Tibial artery (tissue), 4 donors: Measurements from ENCODE around the gene UBAP2L.
"Not testable (repeated sequence)": the region's sequence is repeated elsewhere in the genome, so short reads cannot be mapped to it uniquely, and the experiment has no call there.

Experiments
- DNase-seq, 2 donors: peaks; one replicate each; pipeline ENCODE4 v3.0.0-alpha.2; 2019
- H3K27ac ChIP-seq, 2 donors: fragments of 200-600 bp; sonication (generic) in 1 of 2; 1 replicate in 1 of 2; 2 replicates in 1 of 2; pipeline ENCODE4 v1.5.1; 2018 to 2019; ENCODE audit warnings: mild to moderate bottlenecking in 1 of 2
- H3K27me3 ChIP-seq, 2 donors: fragments of 200-600 bp; sonication (generic) in 1 of 2; one replicate each; pipeline versions ENCODE4 v1.5.1 to v1.6.0; 2016 to 2019
- H3K36me3 ChIP-seq, 3 donors: fragments of 200-600 bp; sonication (generic) in 2 of 3; one replicate each; pipeline ENCODE4 v1.5.1; 2016 to 2019; ENCODE audit warnings: mild to moderate bottlenecking in 2 of 3
- H3K4me1 ChIP-seq, 4 donors: fragments of 200-600 bp; sonication (generic) in 2 of 4; 1 replicate in 3 of 4; 2 replicates in 1 of 4; pipeline ENCODE4 v1.5.1; 2016 to 2019
- H3K4me3 ChIP-seq, 2 donors: fragments of 200-600 bp; sonication (generic) in 1 of 2; 1 replicate in 1 of 2; 2 replicates in 1 of 2; pipeline ENCODE4 v1.5.1; 2018 to 2019; ENCODE audit warnings: mild to moderate bottlenecking in 2 of 2
- H3K9me3 ChIP-seq, 3 donors: fragments of 200-600 bp; sonication (generic) in 1 of 3; one replicate each; pipeline ENCODE4 v1.5.1; 2016 to 2019
- intact Hi-C: fragments of 100-400 bp; cut with DNase I; formaldehyde crosslinking; loops from one replicate; pipeline ENCODE4 v1.15.0; 2023; ENCODE audit warnings: low total_unique reads
- TF ChIP-seq, protein P1 (sequence below), 2 experiments: fragments of 200-600 bp in 1 of 2; fragments of 450-650 bp in 1 of 2; IDR thresholded peaks; one replicate each; pipeline ENCODE4 v1.5.1; 2017 to 2019; ENCODE audit warnings: antibody characterized with exemption in 2 of 2, mild to moderate bottlenecking in 1 of 2, moderate library complexity in 1 of 2

UBAP2L gene

DNA sequence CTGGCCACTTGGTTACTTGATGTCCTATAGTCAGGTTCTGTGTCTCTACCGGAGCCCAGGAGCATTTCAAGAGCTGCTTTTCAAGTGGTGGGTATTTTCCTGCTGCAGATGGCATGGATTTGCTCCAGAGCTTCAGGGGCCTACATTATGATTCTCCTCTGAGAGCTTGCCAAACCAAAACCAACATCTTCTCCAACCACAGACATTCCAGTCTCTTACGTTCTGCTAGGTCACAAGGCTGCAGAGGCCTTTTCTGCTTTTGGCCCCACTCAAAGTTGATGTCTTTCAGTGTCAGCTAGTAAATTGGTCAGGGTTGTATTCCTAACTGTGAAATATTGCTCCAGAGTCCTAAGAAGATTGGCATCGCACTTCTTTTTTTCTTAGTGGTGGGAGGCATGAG, 85.4 kb downstream of the UBAP2L start:
- Histone ChIP-seq H3K4me3 (no peak overlapping the region), H3K27me3 (no peaks in the 10 kb centered on the region)
- TF ChIP-seq, protein P1, sequence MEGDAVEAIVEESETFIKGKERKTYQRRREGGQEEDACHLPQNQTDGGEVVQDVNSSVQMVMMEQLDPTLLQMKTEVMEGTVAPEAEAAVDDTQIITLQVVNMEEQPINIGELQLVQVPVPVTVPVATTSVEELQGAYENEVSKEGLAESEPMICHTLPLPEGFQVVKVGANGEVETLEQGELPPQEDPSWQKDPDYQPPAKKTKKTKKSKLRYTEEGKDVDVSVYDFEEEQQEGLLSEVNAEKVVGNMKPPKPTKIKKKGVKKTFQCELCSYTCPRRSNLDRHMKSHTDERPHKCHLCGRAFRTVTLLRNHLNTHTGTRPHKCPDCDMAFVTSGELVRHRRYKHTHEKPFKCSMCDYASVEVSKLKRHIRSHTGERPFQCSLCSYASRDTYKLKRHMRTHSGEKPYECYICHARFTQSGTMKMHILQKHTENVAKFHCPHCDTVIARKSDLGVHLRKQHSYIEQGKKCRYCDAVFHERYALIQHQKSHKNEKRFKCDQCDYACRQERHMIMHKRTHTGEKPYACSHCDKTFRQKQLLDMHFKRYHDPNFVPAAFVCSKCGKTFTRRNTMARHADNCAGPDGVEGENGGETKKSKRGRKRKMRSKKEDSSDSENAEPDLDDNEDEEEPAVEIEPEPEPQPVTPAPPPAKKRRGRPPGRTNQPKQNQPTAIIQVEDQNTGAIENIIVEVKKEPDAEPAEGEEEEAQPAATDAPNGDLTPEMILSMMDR (IDR thresholded peaks at IDR 0.05), result no peak

DNA sequence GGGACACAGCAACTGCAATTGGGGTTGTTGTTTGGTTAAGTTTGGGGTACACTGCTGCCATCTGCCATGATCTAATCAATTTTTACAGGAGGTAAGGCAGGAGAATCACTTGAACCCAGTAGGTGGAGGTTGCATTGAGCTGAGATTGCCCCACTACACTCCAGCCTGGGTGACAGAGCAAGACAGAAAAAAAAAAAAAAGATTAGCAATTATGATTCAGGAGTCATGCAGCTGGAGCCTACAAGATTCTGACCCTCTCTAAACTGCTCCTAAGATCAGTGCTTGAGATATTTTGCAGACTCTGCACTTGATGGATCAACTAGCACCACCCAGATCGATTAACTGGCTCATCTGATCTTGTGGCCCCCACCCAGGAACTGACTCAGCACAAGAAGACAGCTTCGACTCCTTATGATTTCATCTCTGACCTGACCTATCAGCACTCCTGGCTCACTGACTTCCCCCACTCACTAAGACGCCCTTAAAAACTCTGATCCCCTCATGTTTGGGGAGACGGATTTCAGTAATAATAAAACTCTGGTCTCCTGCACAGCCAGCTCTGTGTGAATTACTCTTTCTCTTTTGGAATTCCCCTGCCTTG, 87.0 kb downstream of the UBAP2L start:
- intact Hi-C loops, H3K4me3 ChIP-seq, DNase-seq, H3K27ac ChIP-seq, H3K36me3 ChIP-seq, H3K4me1 ChIP-seq, H3K27me3 ChIP-seq, H3K9me3 ChIP-seq: not testable (repeated sequence)

More for the DNA sequence above, 85.4 kb downstream of the UBAP2L start:
- H3K9me3 ChIP-seq, result no peaks in the 10 kb centered on the region
- DNase-seq, result no peak
- intact Hi-C loops, result no loop called here
- no peaks in the 10 kb centered on the region for H3K36me3 ChIP-seq
- H3K27ac ChIP-seq, result no peak overlapping the region
- H3K4me1 ChIP-seq, result no peaks in the 10 kb centered on the region

DNA sequence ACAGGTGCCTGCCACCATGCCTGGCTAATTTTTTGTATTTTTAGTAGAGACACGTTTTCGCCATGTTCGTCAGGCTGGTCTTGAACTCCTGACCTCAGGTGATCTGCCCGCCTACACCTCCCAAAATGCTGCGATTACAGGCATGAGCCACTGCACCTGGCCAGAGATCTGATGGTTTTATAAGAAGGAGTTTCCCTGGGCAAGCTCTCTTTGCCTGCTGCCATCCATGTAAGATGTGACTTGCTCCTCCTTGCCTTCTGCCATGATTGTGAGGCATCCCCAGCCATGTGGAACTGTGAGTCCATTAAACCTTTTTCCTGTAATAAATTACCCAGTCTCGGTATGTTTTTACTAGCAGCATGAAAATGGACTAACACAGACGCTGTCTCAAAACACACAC, 88.4 kb downstream of the UBAP2L start:
- H3K27ac ChIP-seq, H3K9me3 ChIP-seq, intact Hi-C loops: not testable (repeated sequence)

GRCh38 chr1:154312229-154313065, 91.7 kb downstream of the UBAP2L start:
- H3K27ac ChIP-seq, H3K9me3 ChIP-seq, H3K27me3 ChIP-seq, H3K4me1 ChIP-seq, intact Hi-C loops, DNase-seq, H3K4me3 ChIP-seq, H3K36me3 ChIP-seq: not testable (repeated sequence)

More for the DNA sequence above, 88.4 kb downstream of the UBAP2L start:
- not testable (repeated sequence) for DNase-seq, H3K4me3 ChIP-seq, H3K36me3 ChIP-seq, H3K4me1 ChIP-seq, H3K27me3 ChIP-seq

- intact Hi-C loops, result no loop called here
- H3K9me3 ChIP-seq, result no peaks in the 10 kb centered on the region
- TF ChIP-seq, protein P1 (IDR thresholded peaks at IDR 0.05), result no peak
- no peaks in the 10 kb centered on the region for H3K36me3 ChIP-seq
- H3K4me1 ChIP-seq, result no peaks in the 10 kb centered on the region
- H3K4me3 ChIP-seq, result no peak overlapping the region
- peaks cover 0 to 2% of the 10 kb centered on the region in 2 donors for H3K27me3 ChIP-seq
- no peak overlapping the region for H3K27ac ChIP-seq
- no peak for DNase-seq
Measured at GRCh38 chr1:154313066-154313356, 92.3 kb downstream of the UBAP2L start.

DNA sequence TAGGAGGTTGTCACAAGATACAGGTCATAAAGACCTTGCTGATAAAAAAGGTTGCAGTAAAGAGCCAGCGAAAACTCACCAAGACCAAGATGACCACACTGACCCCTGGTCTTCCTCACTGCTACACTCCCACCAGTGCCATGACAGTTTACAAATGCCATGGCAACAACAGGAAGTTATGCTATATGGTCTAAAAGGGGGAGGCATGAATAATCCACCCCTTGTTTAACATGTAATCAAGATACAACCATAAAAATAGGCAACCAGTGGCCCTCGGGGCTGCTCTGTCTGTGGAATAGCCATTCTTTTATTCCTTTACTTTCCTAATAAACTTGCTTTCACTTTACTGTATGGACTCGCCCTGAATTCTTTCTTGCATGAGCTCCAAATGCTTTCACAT, 93.5 kb downstream of the UBAP2L start:
- H3K36me3 ChIP-seq, DNase-seq, H3K9me3 ChIP-seq, H3K4me1 ChIP-seq, H3K27ac ChIP-seq, H3K27me3 ChIP-seq, intact Hi-C loops, H3K4me3 ChIP-seq: not testable (repeated sequence)

DNA sequence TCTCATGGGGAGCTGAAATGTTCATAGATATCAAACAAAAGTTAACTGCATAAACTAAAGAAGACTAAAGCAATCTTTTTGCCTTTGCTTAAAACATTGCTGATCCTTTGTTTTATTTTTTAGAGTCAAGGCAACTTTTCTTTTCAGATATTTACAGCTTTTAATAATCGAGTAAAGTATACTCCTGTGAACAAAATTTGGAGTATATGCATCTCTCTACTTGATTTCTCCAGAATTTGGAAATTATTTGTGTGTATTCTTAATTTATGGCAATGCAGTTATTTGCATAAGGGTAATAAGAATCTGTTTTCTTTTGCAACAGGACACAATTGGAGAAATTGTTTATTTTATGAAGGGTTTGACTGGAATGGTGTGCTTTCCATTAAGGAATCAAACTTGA, 95.9 kb downstream of the UBAP2L start:
- Histone ChIP-seq H3K4me3 (no peak overlapping the region), H3K36me3 (no peaks in the 10 kb centered on the region), H3K4me1 (no peaks in the 10 kb centered on the region), H3K27ac (no peak overlapping the region), H3K27me3 (peaks cover 0 to 6% of the 10 kb centered on the region in 2 donors), H3K9me3 (no peaks in the 10 kb centered on the region)
- TF ChIP-seq, protein P1 (IDR thresholded peaks at IDR 0.05), result no peak
- intact Hi-C loops, result no loop called here
- no peak for DNase-seq
